Adipose tissue (tissue), 3 donors: ENCODE data around the gene CCDC43. TPM values are rescaled to one million over a fixed set of nuclear protein-coding genes. Genes with fewer than 3 reads are reported as not detected.
"Not testable (repeated sequence)": the region's sequence is repeated elsewhere in the genome, so short reads cannot be mapped to it uniquely, and the experiment has no call there.

ENCODE experiments used
- H3K27ac ChIP-seq: one replicate; pipeline ENCODE4 v1.5.1; 2013; ENCODE audit warnings: low read depth, low read length
- WGBS, 3 donors: extraction: QIAGEN DNeasy Blood & Tissue Kit; methylation state at CpG; one replicate each; pipeline ENCODE4 v1.1.7; 2013; 5-methylcytosine and 5-hydroxymethylcytosine counted together
- polyA plus RNA-seq, 3 donors: library from polyadenylated mRNA; stranded (reverse); fragments of 200-250 nt; gene quantifications; one replicate each; pipeline ENCODE4 v1.2.3, GENCODE V29; 2013
- donor health status: healthy with polysubstance abuse.
- donor health status: Bipolar disorder and iron deficiency.
- donor health status: healthy.

CCDC43 gene
- polyA plus RNA-seq, 3 donors, result 8.6 to 18.2 (median 9.3) TPM

DNA sequence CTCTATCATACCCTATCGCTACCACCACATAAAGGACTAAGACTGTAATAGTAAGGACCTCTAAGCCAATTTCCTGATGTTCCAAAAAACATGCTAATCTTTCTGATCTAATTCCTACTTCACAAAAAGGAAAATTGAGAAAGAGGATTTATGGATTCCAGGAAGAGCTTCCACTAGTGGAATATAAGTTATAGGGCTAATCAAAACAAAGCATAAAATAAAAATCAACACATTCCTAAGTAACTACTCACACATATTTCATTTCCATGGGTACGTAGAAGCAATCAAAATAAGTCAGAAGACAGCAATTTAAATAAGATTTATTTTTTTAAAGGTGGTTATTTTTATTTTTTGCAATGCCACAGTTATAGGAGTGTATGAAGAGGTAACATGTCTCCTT lies 12.4 kb downstream of the CCDC43 start:
- no peak overlapping the region for H3K27ac ChIP-seq
- WGBS, 3 donors, result 68 to 86% (median 69%) methylated on average over 2 of the region's 2 CpGs

DNA sequence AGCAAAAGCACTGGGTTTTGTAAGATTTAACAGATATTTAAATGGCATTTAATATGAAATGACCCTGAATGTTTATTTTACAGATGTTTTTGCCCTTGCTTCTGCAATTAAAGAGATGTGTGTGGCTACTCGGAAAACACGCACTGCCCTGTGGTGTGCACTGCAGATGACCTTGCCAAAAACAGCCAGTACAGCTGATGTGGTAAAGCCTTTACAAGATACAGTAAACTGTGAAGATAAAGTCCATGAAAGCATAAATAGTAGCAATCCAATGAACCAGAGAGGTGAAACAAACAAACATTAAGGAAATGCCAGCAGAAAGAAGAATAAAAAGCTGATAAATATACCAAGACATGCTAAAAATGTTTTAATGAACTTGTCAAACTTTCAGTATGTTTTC lies 15.7 kb downstream of the CCDC43 start:
- WGBS, 3 donors, result 68 to 93% (median 83%) methylated on average over 2 of the region's 2 CpGs
- H3K27ac ChIP-seq, result no peak overlapping the region

DNA sequence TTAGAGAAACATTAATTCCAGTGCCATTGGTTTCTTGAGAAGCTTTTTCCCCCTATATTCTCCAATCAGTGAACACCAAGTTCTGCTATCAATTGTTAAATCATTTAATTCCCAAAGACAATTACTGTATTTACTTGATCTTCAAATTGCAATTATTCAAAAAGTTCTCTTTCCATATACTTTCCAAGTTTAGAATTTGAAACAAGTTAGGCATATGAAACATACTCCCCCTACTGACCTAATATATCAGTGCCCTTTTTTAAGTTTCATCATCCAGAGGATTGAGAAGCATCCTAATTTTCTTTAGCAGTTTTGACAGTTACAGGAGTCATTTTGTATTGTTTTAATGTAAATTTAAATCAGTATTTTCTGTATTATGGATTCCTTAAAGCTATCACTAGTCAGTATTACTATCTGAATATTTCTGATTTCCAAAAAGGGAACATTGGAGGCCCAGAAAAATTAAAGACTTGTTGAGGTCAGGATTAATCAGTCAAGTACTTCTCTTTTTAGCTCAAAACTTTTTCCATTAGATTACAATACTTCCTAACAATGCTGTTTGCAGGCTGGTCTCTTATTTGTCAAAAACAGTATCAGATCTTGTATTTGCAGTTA lies 17.0 kb downstream of the CCDC43 start:
- H3K27ac ChIP-seq, result no peak overlapping the region

DNA sequence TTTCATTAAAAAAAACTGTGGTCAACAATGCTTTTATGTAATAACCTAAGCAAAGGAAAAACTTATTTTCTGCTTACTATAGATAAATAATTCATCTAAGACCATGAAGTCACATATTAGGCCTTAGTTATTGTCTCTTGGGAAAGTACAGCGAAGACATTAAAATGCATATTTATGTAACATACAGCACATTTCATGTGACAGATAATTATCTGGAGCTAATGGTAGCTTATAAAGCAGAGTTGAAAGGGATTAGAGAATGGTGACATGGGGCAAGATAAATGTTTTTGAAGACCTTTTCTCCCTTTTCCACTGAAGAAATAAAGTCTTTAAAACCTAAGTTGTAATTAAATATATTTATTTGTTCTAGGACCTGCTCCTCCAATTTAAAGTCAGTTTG lies 23.6 kb downstream of the CCDC43 start:
- 89 to 95% (median 90%) methylated on average over 1 of the region's 1 CpG for WGBS, 3 donors
- H3K27ac ChIP-seq, result no peak overlapping the region

DNA sequence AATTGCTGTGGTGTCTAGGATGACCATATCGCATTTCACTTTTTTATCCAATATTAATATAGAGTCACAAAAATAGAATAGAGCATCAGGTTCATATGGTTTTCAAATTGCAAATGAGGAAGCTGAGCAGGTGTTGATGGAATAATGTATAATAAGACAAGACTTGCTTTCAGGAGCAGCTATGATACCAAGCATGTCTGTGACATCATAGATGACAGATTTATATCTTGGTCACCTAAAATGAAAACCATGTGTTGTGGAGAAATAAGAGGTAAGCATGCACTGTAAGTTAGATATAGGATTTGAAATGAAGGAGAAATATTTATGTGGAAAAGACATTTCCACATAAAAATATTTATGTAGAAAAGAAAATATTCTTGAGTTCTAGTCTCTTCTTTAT lies 24.7 kb downstream of the CCDC43 start:
- 94 to 100% (median 95%) methylated on average over 1 of the region's 1 CpG for WGBS, 3 donors
- no peak overlapping the region for H3K27ac ChIP-seq

DNA sequence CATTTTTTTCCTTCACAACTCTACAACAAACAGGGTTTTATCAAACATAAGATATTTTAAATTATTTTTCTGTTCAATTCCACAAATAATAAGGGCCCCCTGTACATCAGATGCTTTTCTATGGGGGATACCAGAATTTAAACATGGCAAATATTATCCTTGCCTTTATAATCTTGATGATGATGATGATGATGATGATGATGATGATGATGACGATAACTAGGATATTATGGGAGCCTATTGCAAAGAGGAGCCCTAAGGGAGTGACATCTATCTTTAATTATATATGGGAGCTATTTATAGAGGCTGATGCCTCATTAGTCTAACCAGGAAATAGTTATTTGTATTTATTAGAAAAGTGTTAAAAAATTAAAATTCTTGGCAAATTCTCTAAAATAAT lies 26.5 kb downstream of the CCDC43 start:
- 70 to 81% (median 76%) methylated on average over 1 of the region's 1 CpG for WGBS, 3 donors
- H3K27ac ChIP-seq, result no peak overlapping the region

DNA sequence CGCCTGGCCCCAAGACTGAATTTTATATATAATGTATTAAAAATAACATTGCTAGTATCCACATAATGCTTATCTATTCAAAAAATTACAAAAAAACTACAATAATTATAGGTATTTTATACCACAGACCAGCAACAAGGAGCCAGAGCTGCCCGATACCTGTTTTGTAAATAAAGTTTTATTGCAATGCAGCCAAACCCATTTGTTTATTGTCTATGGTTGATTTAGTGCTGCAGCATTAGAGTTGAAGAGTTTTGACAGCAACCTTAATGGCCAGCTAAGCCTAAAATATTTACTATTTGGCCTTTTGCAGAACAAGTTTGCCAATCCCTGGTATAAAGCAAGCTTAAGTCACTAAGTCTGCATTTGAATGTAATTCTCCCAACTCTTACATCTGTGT lies 27.7 kb downstream of the CCDC43 start:
- 93 to 98% (median 97%) methylated on average over 2 of the region's 2 CpGs for WGBS, 3 donors
- H3K27ac ChIP-seq, result no peak overlapping the region

DNA sequence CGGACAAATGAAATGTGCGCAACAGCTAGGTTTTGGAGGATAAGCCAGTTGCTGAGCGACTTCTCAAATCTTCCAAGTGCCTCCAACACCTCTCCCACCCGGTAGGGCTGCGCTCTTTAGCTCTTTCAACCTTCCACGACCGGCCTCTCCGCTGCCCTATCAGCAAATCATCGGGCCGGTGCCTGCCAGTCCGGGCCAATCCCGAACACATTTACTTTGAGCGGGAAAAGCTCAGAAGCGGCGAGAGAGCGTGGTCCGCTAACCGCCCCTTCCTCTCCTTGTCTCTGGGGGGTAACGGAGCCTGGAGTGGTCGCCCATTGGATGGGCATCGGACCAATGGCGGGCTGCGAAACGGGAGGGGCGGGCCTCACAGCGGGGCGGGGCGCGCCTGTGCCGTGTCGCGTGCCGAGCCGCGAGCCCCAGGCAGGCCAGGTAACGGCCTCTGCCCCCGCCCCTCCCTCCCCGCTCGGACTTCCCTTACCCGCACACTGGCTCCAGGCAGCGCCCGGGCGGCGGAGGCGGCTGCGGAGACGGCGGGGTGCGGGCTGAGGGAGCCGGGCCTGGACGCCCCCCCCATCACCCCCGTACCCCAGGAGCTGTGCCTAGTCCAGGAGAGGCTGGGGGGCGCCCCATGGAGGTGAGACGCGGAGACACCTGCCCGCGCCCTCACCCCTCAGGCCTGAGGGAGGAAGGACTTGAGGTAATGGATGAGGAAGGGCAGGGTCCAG lies 33.4 kb downstream of the CCDC43 start, which contains the start of gene MEIOC:
TSS of gene MEIOC (plus strand) at position 486 of the 728 bp plus-strand sequence. CDS start at position 632, 146 bp downstream.
- WGBS, 3 donors, result 6 to 10% (median 9%) methylated on average over 40 to 57 of the region's 57 CpGs
- no peak within 1 kb of the TSS for H3K27ac ChIP-seq

DNA sequence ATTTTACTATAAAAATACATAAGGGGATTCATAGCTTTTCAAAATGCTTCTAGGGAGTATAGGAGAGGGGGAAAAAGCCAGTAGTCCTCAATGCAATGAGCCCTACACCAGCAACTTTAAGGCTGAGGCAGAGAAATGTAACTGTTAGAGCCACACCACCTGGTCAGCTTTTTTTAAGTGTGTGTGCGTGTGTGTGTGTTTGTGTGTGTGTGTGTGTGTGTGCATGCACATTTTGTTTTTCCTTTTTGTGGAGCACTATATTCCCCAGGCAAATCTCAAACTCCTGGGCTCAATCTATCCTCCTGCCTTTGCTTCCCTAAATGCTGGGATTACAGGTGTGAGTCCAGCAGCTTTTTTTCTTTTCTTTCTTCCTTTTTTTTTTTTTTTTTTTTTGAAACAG lies 35.6 kb downstream of the CCDC43 start:
- 76 to 88% (median 87%) methylated on average over 1 of the region's 1 CpG for WGBS, 3 donors
- H3K27ac ChIP-seq, result no peak overlapping the region

DNA sequence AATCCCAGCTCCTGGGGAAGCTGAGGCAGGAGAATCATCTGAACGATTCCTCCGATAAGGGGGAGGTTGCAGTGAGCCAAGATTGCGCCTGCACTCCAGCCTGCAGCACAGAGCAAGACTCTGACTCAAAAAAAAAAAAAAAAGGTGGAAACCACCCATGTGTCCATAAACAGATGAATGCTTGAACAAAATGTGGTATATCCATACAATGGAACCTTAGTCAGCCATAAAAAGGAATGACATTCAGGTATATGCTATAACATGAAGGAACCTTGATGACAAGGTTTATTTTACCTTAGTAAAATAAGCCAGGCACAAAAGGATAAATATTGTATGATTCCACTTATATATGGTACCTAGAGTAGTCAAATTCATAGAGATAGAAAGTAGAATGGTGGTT lies 36.2 kb downstream of the CCDC43 start:
- 84 to 96% (median 89%) methylated on average over 3 of the region's 3 CpGs for WGBS, 3 donors
- no peak overlapping the region for H3K27ac ChIP-seq

DNA sequence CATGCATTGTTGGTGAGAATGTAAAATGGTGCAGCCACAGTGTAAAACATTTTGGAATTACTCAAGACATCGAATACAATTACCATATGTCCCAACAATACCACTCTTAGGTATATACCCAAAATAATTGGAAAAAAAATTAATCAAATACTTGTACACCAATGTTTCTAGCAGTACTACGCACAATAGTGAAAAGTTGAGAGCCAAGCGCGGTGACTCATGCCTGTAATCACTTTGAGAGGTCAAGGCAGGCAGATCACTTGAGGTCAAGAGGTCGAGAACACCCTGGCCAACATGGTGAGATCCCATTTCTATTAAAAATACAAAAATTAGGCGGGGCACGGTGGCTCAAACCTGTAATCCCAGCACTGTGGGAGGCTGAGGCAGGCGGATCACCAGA lies 36.8 kb downstream of the CCDC43 start:
- H3K27ac ChIP-seq, result no peak overlapping the region
- 83 to 87% (median 86%) methylated on average over 8 of the region's 8 CpGs for WGBS, 3 donors

DNA sequence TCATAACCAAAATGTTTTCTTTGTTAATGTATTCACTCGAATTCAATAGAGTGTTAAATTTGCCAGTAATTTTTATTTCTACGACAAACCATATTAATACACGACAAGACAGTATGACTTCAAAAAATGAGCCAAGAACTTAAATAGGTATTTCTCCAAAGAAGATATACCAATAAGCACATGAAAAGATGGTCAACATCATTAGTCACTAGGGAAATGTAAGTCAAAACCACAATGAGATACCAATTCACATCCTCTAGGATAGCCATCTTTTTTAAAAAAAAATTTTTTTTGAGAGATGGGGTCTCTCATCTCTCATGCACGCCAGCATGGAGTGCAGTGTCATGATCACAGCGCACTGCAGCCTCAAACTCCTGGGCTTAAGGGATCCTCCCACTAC lies 38.3 kb downstream of the CCDC43 start:
- H3K27ac ChIP-seq, result no peak overlapping the region
- 74 to 82% (median 77%) methylated on average over 5 of the region's 5 CpGs for WGBS, 3 donors

DNA sequence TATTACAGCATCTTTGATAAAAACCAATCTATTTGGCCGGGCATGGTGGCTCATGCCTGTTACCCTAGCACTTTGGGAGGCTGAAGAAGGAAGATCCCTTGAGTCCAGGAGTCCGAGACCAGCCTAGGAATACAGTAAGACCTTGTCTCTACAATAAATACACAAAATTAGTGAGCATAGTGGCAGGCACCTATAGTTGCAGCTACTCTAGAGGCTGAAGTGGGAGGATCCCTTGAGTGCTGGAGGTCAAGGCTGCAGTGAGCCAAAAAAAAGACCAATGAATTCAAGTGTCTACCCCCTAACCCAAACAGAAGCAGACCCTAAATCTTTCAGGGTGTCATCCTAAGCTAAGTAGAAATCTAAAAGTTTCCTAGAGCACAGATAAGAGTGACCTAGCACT lies 40.6 kb downstream of the CCDC43 start:
- 52 to 74% (median 64%) methylated on average over 2 of the region's 2 CpGs for WGBS, 3 donors

DNA sequence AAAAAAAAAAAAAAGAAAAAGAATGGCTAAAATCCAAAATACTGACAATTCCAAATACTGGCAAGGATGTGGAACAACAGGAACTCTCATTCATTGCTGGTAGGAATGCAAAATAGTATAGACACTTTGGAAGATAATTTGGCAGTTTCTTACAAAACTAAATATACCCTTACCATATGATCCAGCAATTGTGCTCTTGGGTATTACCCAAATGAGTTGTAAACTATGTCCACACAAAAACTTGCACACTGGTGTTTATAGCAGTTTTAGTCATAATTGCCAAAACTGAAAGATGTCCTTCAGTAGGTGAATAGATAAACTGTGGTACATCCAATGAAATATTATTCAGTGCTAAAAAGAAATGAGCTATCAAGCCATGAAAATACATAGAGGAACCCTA lies 41.8 kb downstream of the CCDC43 start:
- H3K27ac ChIP-seq, result no peak overlapping the region

More for the DNA sequence above, 40.6 kb downstream of the CCDC43 start:
- no peak overlapping the region for H3K27ac ChIP-seq

DNA sequence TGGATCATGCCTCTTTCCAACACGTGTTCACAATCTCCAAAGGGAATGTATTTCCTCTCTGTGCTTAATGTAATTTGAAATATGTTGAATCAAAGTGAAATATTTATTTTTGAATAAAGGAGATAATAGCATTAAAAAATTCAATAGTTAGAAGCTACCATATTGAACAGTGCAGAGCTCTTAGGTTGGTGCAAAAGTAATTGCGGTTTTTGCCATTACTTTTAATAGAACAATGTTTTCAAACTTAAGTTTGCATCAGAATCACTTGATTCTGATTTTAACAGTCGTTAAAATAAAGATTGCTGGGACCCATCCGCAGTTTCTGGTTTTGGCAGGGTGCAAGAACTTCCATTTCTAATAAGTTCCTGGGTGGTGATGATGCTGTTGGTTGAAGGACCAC lies 43.3 kb downstream of the CCDC43 start:
- WGBS, 3 donors, result 79 to 87% (median 86%) methylated on average over 4 of the region's 4 CpGs
- no peak overlapping the region for H3K27ac ChIP-seq

DNA sequence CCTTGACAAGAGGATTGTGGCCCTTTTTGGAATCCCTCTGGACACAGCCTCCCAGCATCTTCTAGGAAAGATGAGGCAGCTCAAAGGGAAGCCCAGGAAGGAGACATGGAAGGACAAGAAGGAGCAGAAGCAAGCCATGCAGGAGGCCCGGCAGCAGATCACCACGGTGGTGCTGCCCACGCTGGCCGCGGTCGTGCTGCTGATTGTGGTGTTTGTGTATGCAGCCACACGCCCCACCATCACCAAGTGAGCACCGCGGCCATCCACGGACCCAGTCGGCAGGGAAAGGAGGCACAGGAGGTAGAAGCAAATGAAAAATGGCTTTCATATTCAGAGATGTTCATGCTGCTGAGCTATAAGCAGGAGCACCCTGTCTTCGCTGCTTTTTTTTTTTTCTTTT lies 44.2 kb downstream of the CCDC43 start:
- 80 to 90% (median 87%) methylated on average over 12 of the region's 12 CpGs for WGBS, 3 donors
- no peak overlapping the region for H3K27ac ChIP-seq

DNA sequence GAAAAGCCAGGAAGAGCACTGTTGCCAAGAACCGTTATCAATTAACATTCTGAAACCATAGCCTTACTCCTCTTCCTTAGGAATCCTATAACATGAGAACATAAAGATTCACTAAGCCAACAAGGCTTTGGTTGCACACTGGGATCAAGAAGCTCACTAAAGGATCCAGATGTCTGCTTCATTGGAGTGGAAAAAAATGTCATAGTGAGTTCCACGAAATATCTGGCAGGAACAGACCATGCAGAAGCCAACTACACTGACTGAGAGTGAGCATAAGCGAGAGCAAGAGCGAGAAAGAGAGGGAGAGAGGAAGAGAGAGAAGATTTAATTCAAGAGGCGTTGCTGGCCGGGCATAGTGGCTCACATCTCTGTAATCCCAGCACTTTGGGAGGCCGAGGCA lies 46.7 kb downstream of the CCDC43 start:
- 60 to 68% (median 64%) methylated on average over 7 of the region's 7 CpGs for WGBS, 3 donors
- no peak overlapping the region for H3K27ac ChIP-seq

DNA sequence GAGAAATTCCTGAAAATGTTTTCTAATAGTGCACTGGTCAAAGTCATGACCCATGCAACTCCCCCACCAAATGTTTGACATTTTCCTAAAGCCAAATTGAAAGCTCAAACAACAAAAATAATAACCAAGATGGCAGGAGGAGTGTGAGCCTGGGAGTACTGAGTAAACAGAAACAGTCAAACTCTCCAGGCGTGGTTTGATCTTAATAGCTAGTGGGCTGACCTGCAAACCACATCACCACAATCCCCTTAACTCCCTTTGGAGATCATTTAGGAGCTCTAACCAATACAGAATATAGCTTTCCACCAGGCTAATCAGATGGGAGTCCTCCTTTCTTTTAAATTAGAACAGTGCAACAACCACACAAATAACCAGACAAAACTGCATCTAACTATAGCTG lies 52.5 kb downstream of the CCDC43 start:
- WGBS, 3 donors, result 69 to 81% (median 78%) methylated on average over 1 of the region's 1 CpG
- H3K27ac ChIP-seq, result no peak overlapping the region

DNA sequence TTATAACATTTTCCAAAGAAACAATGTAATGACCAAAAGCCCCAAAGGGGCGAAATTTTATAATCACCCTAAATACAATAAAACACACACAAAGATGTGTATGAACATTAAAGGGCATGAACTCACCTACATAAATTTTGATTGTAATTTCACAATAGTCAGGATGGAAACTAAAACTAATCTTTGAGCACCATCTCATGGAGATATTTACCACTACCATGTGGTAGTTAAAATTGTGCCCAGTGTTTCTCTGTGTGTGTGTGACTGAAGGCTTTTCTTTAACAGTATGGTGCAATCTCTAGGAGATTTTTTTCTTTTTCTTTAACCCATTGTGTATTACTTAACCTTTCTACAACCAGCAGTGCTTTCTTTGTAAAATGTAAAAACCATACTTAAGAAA lies 53.0 kb downstream of the CCDC43 start:
- no peak overlapping the region for H3K27ac ChIP-seq
- 33 to 56% (median 53%) methylated on average over 1 of the region's 1 CpG for WGBS, 3 donors

DNA sequence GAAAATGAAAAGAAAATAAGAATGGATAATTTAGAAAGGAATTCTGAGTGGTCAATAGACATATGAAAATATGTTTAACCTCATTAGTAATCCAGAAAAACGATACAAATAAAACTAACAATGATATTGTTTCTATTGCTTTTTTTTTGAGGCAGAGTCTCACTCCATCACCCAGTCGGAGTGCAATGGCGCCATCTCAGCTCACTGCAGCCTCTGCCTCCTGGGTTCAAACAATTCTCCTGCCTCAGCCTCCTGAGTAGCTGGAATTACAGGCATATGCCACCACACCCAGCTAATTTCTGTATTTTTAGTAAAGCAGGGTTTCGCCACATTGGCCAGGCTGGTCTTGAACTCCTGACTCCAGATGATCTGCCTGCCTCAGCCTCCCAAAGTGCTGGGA lies 55.2 kb downstream of the CCDC43 start:
- 61 to 78% (median 65%) methylated on average over 4 of the region's 4 CpGs for WGBS, 3 donors
- not testable (repeated sequence) for H3K27ac ChIP-seq
